Tibial artery (tissue), 4 donors: ENCODE data around the gene RUNX1.

ENCODE experiments used
- DNase-seq, 2 donors: peaks; one replicate each; pipeline ENCODE4 v3.0.0-alpha.2; 2019
- H3K27ac ChIP-seq, 2 donors: fragments of 200-600 bp; sonication (generic) in 1 of 2; 1 replicate in 1 of 2; 2 replicates in 1 of 2; pipeline ENCODE4 v1.5.1; 2018 to 2019; ENCODE audit warnings: mild to moderate bottlenecking in 1 of 2
- H3K27me3 ChIP-seq, 2 donors: fragments of 200-600 bp; sonication (generic) in 1 of 2; one replicate each; pipeline versions ENCODE4 v1.5.1 to v1.6.0; 2016 to 2019
- H3K36me3 ChIP-seq, 3 donors: fragments of 200-600 bp; sonication (generic) in 2 of 3; one replicate each; pipeline ENCODE4 v1.5.1; 2016 to 2019; ENCODE audit warnings: mild to moderate bottlenecking in 2 of 3
- H3K4me1 ChIP-seq, 4 donors: fragments of 200-600 bp; sonication (generic) in 2 of 4; 1 replicate in 3 of 4; 2 replicates in 1 of 4; pipeline ENCODE4 v1.5.1; 2016 to 2019
- H3K4me3 ChIP-seq, 2 donors: fragments of 200-600 bp; sonication (generic) in 1 of 2; 1 replicate in 1 of 2; 2 replicates in 1 of 2; pipeline ENCODE4 v1.5.1; 2018 to 2019; ENCODE audit warnings: mild to moderate bottlenecking in 2 of 2
- H3K9me3 ChIP-seq, 3 donors: fragments of 200-600 bp; sonication (generic) in 1 of 3; one replicate each; pipeline ENCODE4 v1.5.1; 2016 to 2019
- CTCF ChIP-seq, 2 experiments: fragments of 200-600 bp in 1 of 2; fragments of 450-650 bp in 1 of 2; IDR thresholded peaks; one replicate each; pipeline ENCODE4 v1.5.1; 2017 to 2019; ENCODE audit warnings: antibody characterized with exemption in 2 of 2, mild to moderate bottlenecking in 1 of 2, moderate library complexity in 1 of 2
- intact Hi-C: fragments of 100-400 bp; cut with DNase I; formaldehyde crosslinking; loops from one replicate; pipeline ENCODE4 v1.15.0; 2023; ENCODE audit warnings: low total_unique reads

The RUNX1 gene

GRCh38 chr21:34819357-34819999 lies 229.6 kb downstream of the RUNX1 start:
- H3K9me3 ChIP-seq = no peaks in the 10 kb centered on the region
- H3K27ac ChIP-seq = no peak overlapping the region

DNA sequence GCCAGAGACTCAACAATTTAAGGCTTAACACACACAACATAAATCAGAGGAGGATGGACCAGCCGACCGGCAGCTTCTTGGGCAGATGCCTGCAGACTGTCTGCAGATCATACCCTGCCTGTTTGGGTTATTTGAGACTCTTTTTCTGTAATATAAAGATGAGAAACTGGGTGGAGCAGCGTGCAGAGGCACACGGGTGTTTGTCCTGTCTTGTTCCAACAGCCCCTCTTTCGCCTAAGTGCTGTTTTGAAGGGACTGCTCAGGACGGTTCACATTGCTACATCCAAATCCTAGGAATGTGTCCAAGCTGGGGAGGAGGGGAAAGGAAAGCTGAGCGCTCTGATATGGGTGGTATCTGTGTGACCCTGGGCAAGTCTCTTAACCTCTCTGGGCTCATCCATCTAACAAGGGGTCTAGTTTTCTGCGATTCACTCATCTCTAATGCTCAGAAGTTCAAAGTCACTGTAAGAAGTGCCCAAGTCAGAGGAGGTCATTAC lies 230.4 kb downstream of the RUNX1 start:
- Histone ChIP-seq H3K9me3 (no peaks in the 10 kb centered on the region), H3K4me1 (peaks cover 0 to 30% (median 0%) of the 10 kb centered on the region in 4 donors), H3K4me3 (no peak overlapping the region), H3K27me3 (no peaks in the 10 kb centered on the region), H3K36me3 (peaks cover 0 to 24% (median 9%) of the 10 kb centered on the region in 3 donors), H3K27ac (no peak overlapping the region)
- intact Hi-C loops = loop anchor here (5.0 kb wide), 1 partner anchor 1154 kb away; no protein-coding TSS in a partner anchor
- no peak for DNase-seq
- no peak for TF ChIP-seq CTCF (IDR thresholded peaks at IDR 0.05)

More at GRCh38 chr21:34819357-34819999, 229.6 kb downstream of the RUNX1 start:
- no peak for TF ChIP-seq CTCF (IDR thresholded peaks at IDR 0.05)
- no peak for DNase-seq
- Histone ChIP-seq H3K27me3 (no peaks in the 10 kb centered on the region), H3K4me1 (peaks cover 0 to 30% (median 0%) of the 10 kb centered on the region in 4 donors), H3K36me3 (peaks cover 0 to 24% (median 13%) of the 10 kb centered on the region in 3 donors), H3K4me3 (no peak overlapping the region)
- intact Hi-C loops = loop anchor here (5.0 kb wide), 1 partner anchor 1153 kb away; no protein-coding TSS in a partner anchor

DNA sequence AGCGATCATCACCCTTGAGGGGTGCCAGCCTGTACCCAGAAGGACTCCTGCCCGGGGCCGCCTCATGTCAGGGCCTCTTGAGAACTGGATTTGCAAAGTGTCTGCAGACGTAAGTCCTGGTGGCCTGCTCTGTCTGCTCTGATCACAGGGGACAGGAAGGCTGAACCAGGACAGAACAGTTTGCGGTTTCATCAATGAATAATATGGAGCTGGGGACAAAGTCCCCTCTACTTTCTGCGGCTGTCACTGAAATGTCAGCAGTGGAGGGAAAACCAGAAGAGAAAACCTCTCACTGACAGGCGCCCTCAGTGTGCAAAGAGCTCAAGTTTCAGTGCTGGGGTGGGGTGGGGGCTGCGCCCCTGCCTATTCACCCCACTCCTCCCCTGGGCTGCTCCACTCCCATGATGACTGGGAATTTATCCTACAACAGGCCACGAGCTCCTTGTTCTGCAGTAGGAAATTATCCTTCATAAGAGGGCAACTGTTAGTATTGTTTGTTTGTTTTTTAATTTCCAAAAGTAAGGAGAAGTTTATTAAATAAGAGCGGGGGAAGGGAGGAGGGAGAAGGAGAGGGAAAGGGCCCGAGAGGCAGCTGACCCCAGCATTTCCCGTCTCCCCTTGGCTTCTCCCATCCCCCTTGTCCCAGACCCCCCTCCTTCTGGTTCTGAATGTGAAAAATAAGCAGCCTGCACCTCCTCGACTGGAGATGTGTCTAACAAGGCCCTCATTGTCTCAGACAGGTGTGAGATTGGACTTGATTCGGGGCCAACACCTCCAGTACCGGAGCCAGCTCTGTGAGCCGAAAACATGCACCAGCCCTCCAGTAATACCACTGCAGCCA lies 231.1 kb downstream of the RUNX1 start:
- H3K4me3 ChIP-seq = no peak overlapping the region

GRCh38 chr21:34815831-34816705 lies 233.0 kb downstream of the RUNX1 start:
- H3K4me1 ChIP-seq = peaks cover 0 to 30% (median 0%) of the 10 kb centered on the region in 4 donors
- no peak overlapping the region for H3K27ac ChIP-seq
- H3K36me3 ChIP-seq = peaks cover 0 to 17% (median 4%) of the 10 kb centered on the region in 3 donors
- no peaks in the 10 kb centered on the region for H3K27me3 ChIP-seq
- H3K9me3 ChIP-seq = no peaks in the 10 kb centered on the region
- TF ChIP-seq CTCF (IDR thresholded peaks at IDR 0.05) = no peak
- no peak for DNase-seq
- H3K4me3 ChIP-seq = no peak overlapping the region
- intact Hi-C loops = loop anchor here (5.0 kb wide), 1 partner anchor 1156 kb away; no protein-coding TSS in a partner anchor

More for the DNA sequence above, 231.1 kb downstream of the RUNX1 start:
- H3K27ac ChIP-seq = no peak overlapping the region
- H3K27me3 ChIP-seq = no peaks in the 10 kb centered on the region
- peaks cover 0 to 30% (median 0%) of the 10 kb centered on the region in 4 donors for H3K4me1 ChIP-seq
- TF ChIP-seq CTCF (IDR thresholded peaks at IDR 0.05) = no peak
- intact Hi-C loops = loop anchor here (5.0 kb wide), 1 partner anchor 1154 kb away; no protein-coding TSS in a partner anchor
- peaks cover 0 to 24% (median 9%) of the 10 kb centered on the region in 3 donors for H3K36me3 ChIP-seq
- no peak for DNase-seq
- H3K9me3 ChIP-seq = no peaks in the 10 kb centered on the region

DNA sequence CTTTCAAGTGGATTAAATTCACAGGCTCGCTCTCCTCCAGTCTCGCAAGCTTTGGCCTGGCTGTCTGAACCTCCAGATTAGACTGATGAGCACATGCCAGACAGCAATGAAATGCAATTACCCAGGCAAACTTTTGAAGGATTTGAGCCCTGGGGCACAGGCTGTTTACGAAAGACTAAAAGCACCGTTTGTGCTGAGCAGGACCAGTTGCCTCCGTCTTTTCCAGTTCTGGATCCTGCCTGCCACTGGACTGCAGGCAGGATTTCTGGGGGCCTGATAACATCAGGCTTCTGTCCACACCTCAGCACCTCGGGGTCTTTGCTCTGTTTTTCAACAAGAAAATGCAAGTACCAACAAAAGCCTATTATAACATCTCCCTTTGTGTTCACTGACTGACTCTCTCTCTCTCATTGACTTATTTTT lies 234.6 kb downstream of the RUNX1 start:
- Histone ChIP-seq H3K4me3 (no peak overlapping the region), H3K36me3 (peaks cover 0 to 8% (median 4%) of the 10 kb centered on the region in 3 donors), H3K4me1 (peaks cover 0 to 25% (median 0%) of the 10 kb centered on the region in 4 donors), H3K9me3 (no peaks in the 10 kb centered on the region), H3K27ac (no peak overlapping the region), H3K27me3 (no peaks in the 10 kb centered on the region)
- intact Hi-C loops = no loop called here
- TF ChIP-seq CTCF (IDR thresholded peaks at IDR 0.05) = no peak
- no peak for DNase-seq
